Skin epidermis (tissue), 12 donors: ENCODE data around the gene FGF23.

ENCODE experiments used
- H3K27ac ChIP-seq, 21 experiments: fragments of 200-600 bp; sonication (generic) in 11 of 21; one replicate each; pipeline ENCODE4 v1.5.0; 2020; ENCODE audit warnings: mild to moderate bottlenecking in 3 of 21, inconsistent platforms in 2 of 21, moderate library complexity in 2 of 21
- H3K4me3 ChIP-seq, 7 experiments: fragments of 200-600 bp; sonication (generic) in 2 of 7; one replicate each; pipeline ENCODE4 v1.5.0; 2020; ENCODE audit warnings: inconsistent platforms in 2 of 7, mild to moderate bottlenecking in 2 of 7, moderate library complexity in 1 of 7

Gene FGF23

DNA sequence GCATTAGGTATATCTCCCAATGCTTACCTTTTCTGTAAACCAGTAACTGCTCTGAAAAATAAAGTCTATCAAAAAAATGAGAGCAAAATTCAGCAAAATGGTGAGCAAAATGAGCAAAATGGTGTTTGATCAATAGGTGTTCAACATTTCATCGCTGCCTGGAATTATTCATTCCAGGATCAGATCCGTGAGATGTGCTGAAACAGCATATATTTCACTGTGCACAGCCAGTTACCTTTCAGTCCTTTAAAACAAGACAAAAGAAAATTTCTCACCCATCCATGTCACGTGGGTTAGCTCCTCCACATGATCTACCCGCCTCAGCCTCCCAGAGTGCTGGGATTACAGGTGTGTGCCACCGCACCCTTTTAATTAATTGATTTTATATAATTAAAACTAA is 8.1 kb upstream of the FGF23 start:
- H3K27ac ChIP-seq, result no peak overlapping the region
- no peak overlapping the region for H3K4me3 ChIP-seq

DNA sequence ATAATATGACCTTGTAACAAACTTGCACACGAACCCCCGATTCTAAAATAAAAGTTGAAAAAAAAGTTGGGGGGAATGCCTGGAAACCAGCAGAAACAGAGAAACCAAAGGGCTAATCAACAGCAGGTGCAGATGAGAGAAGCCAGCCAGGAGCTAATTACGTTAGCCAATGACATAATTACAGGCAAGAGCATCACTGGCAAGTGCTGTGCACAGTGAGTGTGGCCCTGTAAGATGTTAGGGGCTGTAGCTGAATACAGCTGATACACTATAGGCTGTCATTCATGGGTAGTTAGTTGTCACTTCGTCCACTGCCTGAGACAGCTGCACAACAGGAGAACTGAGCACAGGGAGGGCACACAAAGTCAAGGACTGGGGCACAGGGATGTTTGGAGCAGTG is 7.3 kb upstream of the FGF23 start:
- Histone ChIP-seq H3K27ac (no peak overlapping the region), H3K4me3 (no peak overlapping the region)

DNA sequence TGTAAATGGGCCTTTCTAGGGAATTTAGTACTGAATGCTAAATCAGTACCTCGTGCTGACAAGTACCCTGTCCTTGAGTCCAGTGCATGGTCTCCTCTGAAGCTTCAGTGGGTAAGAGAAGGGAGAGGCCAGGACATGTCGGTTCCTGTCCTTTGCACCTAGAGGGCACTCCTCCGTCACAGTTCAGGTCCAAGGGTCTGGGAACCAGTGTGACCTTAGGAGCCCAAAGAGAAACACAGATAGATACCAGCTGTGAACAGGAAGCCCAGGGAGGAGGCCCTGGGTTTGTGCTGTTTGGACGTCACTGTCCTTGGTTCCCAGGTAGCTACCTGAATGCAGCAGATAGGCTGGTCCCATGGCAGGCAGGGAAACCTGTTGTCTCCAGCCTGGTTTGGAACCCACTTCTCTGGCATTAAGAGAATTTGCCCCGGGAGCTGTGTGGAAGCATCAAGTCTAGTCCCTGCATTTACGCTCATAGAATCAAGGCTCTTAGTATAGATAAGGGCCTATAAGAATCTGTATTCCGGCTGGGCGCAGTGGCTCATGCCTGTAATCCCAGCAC is 3.9 kb upstream of the FGF23 start:
- Histone ChIP-seq H3K27ac (no peak overlapping the region), H3K4me3 (no peak overlapping the region)

DNA sequence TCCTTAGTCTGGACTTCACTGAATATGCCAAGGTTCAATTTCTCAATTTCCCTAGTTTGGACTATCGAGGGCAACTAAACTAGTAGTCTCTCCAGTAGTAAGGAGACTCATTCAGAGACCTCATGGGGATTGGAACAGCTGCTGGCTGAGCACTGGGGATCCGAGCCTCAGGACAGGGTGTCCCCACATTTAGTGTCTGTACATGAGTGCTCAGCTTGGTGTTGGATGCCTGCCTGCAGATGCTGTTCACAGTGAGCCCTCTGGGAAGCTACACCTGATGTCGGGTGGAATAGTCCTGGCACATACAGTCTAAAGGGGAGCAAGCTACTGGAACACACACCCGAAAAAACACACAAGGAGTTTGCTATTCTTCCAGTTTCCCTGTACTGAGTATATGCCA is 820 bp upstream of the FGF23 start:
- H3K4me3 ChIP-seq, result no peak overlapping the region
- no peak overlapping the region for H3K27ac ChIP-seq

DNA sequence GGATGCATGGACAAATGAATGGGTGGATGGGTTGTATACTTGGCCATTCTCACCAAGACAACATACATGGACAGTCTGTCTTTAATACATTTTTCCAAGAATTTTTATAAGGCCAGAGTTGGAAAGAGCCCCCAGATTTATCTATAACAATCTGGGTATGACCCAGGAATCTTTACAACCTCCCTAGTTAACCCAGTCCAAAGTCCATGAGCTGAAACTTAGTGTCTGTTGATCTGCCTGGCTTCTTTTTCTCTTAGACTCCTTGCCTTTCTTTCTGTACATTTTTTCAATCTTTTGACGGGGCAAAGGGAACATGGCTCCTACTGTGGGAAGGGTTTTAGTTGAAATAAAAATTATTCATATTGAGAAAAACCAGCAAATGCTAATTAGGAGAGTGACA is 740 bp downstream of the FGF23 start:
- Histone ChIP-seq H3K4me3 (no peak overlapping the region), H3K27ac (no peak overlapping the region)

DNA sequence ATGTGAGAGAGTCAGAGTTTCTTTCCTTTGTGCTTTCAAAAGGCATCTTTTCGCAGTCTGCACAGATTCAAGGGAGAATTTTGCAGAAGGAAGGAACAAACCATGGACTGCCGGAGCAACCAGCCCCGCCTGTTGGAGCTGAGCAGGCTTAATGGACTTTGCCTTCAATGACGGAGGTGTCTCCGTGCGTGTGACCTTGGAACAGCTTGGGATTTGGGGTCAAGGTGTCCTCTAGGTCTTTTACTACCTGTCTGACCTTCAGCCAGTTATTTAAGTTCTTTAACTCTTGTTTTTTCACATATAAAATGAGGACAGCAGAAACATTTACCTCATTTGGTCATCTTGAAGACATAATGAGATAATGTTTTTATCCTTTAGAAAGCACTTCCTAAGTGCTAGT is 4.1 kb downstream of the FGF23 start:
- Histone ChIP-seq H3K4me3 (no peak overlapping the region), H3K27ac (no peak overlapping the region)

DNA sequence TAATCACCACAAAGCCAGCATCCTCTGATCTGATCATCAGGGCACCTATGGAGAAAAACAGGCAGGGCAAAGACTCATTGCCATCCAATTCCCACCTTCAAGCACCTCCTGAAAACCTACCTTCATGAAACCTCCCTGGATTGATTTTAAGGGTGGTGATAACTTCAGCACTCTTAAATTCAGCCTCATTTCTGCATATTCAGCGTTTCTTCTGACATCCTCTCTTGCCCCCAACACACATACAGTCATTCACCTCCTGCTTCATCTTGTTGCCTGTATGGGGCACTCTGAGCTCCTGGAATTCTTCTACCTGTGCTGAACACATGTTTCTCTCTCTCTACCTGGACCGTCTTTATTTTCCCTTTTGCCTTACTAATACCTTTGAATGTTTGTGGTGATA is 6.9 kb downstream of the FGF23 start:
- Histone ChIP-seq H3K4me3 (no peak overlapping the region), H3K27ac (no peak overlapping the region)

DNA sequence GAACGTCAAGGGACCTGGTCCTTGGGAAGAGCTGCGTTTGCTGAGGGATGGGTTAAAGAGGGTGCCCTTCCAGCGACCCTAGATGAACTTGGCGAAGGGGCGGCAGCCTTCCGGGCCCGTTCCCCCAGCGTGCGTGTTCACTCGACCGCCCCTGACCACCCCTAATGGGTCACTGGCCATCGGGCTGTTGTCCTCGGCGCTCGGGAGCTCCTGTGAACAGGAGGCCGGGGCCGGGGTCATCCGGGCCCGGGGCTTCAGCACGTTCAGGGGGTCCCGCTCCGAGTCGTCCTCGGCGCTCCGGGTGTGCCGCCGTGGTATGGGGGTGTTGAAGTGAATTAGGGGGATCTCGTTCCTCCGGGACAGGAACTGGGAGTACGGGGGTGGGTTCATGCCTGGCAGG is 9.2 kb downstream of the FGF23 start:
- H3K27ac ChIP-seq, result no peak overlapping the region
- H3K4me3 ChIP-seq, result no peak overlapping the region

DNA sequence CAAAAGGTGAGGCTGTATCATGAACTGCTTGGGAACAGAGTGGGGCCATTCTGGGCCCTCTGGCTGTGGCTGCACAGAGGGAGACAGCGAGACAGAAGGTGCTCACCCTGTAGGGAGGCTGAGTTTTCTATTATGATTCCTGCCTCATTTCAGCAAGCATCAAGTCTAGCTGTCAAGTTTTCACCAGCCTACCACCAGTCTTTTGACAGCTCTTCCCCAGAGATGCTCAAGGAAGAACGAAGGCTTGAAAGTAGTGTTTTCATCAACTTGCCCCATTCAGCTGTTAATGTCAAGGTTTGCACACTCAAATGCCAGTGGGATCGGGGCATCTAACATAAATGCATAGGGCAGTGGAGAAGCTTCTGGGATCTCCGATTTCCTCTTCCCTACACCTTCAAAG is 10.0 kb downstream of the FGF23 start:
- Histone ChIP-seq H3K4me3 (no peak overlapping the region), H3K27ac (no peak overlapping the region)

DNA sequence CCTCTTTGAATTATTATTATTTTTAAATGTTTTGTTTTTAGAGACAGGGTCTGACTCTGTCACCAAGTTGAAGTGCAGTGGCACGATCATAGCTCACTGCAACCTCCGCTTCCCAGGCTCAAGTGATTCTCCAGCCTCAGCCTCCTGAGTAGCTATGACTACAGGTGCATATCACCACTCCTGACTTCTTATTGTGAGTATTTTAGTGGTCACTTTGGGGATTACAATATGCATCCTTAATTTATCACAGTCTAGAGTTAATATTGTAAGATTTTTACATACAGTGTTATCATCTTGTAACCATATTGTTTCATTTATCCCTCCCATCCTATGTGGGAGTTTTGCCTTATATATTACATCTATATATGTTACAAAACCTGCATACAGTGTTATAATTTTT is 13.4 kb downstream of the FGF23 start:
- no peak overlapping the region for H3K27ac ChIP-seq
- H3K4me3 ChIP-seq, result no peak overlapping the region

DNA sequence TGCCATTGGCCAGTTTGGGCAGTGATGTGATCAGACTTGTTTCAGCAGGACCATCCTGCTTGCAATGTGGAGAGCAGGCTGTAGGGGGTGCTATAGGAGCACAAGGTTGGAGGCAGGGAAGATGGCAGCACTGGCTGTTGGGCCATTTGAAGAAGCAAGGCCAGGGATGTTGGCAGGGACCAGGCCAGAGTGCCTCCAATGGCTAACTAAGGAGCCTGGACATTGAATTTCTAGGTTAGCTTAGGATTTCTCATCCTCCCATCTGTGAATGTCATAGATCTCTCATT is 23.5 kb downstream of the FGF23 start:
- H3K27ac ChIP-seq, result no peak overlapping the region
- no peak overlapping the region for H3K4me3 ChIP-seq

DNA sequence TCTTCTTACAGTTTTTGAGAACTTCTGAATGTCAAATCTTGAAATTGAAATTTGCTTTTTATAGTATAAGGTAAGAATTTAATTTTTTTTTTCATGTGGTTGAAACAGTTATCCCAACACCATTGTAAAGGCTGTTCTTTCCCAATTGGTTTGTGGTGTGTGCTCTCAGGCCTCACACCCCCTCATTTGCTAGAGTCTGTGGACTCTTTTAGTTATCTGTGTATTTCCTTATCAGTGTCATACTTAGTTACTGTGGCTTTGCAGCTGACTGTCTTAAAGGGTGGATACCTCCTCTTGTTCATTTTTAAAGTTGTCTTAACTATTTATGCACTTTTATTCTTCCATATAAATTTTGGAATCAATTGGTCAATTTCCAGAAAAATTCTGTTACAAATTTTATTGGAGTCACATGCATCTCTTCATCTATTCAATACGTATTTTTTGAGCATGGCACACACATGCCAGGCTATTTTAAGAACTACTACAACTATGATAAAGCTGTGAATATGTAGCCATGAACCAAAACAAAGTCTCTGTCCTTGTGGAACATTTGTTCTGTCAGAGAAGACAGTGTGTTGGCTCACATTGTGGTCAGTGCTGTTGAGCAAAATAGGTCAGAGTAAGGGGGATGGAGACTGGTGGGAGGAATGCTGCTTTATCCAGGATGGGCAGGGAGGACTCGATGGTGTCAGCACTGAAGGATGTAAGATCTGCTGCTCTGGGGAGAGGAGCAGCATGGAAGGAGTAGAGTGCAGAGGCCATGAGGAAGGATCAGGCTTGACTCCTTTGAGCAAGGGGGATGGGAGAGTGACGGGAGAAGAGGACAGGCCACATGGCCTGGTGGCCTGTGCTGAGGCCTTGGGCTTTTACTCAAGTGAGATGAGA is 24.1 kb downstream of the FGF23 start:
- H3K27ac ChIP-seq, result no peak overlapping the region

DNA sequence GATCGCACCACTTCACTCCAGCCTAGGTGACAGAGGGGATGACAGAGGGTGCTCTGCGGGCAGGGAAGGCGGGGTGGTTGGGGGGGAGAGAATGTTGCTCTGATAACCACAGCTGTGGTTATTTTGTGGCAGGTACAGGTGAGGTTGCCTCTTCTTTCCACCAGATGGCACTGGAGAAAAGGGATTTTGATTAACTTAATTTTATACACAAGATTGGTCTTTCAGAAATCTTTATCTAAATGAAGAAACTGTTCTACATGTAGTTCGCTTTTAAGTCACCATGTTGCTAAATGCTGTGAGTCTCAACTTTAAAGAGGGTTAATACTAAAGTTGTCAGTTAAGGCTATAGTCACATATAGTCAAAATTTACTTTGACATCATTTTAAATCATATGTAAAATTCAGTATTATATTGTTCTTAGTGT is 25.7 kb downstream of the FGF23 start:
- no peak overlapping the region for H3K27ac ChIP-seq
- H3K4me3 ChIP-seq, result no peak overlapping the region

More for the DNA sequence above, 24.1 kb downstream of the FGF23 start:
- H3K4me3 ChIP-seq, result no peak overlapping the region

DNA sequence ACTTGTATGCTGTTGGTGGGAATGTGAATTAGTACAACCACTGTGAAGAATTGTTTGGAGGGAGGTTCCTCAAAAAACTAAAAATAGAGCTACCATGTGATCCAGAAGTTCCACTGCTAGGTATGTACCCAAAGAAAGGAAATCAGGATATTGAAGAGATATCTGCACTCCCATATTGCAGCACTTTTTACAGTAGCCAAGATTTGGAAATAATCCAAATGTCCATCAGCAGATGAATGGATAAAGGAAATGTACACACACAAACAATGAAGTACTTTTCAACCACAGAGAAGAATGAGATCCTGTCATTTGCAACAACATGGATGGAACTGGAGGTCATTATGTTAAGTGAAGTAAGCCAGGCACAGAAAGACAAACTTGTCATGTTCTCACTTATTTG is 32.6 kb downstream of the FGF23 start:
- no peak overlapping the region for H3K27ac ChIP-seq
- no peak overlapping the region for H3K4me3 ChIP-seq

DNA sequence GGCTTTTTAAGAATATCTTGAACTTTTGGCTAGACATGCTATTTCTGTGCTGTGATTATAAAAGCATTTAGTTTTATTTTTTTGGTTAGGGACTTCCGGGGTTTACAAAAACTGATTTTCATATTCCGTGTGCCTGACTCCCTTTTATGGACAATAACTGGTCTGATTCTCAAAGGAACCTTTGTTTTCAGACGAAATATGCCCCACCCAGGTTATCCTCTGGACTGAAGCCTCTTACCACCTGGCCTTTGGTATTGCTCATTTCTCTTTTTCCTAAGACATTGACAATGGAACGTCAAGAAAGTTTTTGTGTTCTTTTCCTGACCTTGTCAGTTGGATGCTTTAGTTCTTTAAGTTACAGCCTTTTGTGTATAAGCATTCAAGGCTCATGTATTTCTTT is 47.7 kb downstream of the FGF23 start:
- no peak overlapping the region for H3K4me3 ChIP-seq

DNA sequence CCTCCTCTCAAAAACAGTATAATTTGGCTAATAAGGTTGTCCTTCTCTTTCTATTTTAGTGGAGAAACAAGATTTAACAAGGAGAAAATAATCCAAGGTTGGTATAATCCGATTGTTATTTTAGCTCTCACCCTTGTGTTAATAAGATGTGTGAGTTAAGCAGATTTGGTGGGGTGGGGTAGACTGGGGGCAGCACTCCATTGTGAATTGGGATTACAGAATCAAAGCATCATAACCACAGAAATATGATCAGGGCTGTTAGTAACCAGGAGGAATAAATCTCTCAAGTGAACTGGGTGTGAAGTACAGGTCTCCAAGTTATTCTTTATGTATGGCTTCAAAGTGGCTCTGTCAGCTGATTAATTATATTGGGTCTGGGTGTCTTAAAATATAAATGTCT is 48.3 kb downstream of the FGF23 start:
- no peak overlapping the region for H3K4me3 ChIP-seq
- no peak overlapping the region for H3K27ac ChIP-seq

More for the DNA sequence above, 47.7 kb downstream of the FGF23 start:
- H3K27ac ChIP-seq, result no peak overlapping the region

DNA sequence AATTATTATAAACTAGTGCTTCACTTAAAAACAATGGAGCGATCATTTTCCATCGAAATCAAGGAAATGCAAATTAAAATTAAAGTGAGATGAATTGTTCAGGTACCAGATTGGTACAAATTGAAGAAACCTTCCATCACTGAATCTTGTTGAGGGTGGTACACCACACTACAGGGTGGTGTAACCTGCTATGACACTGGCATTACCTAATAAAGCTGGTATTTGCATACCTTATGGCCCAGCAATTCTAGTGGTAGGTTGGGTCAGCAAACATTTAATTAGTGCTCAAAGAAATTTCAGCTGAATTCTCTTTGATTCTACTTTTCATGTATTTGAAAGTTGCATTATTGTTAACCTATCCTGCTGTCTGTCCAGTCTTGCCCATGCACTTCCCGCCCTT is 49.3 kb downstream of the FGF23 start:
- H3K4me3 ChIP-seq, result no peak overlapping the region

DNA sequence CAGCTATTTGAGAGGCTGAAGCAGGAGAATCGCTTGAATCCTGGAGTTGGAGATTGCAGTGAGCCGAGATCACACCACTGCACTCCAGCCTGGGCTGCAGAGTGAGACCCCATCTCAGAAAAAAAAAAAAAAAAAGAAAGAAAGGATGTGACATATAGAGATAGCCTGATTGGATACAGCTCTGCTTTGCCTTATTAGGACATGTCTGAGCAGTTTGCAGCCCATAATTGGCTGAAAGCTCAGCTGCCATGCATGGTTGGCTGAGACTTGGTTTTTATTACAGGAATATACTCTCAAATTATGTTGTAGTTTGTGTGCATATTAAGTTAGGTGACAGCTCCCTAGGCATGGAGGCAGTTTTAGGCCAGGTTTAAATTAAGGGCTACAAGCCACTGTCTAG is 52.2 kb downstream of the FGF23 start:
- Histone ChIP-seq H3K27ac (no peak overlapping the region), H3K4me3 (no peak overlapping the region)

More for the DNA sequence above, 49.3 kb downstream of the FGF23 start:
- H3K27ac ChIP-seq, result no peak overlapping the region

DNA sequence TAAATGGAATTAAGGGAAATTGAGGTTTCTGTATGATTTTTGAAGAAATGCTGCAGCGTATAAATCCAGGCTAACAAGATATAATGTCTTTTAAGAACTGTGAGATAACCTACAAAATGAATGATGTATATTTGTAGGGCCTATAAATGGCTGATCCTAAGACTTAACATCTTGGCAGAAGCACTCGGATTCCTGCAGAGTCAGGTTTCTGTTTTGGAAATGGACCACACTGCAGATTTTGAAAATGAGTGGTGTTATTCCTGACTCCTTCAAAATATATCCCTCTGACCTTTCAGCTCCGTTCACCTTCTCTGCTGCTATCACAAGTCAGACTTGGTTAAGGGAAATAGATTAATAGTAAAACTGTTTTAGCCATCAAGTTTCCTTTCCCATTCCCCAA is 53.5 kb downstream of the FGF23 start:
- Histone ChIP-seq H3K27ac (no peak overlapping the region), H3K4me3 (no peak overlapping the region)

DNA sequence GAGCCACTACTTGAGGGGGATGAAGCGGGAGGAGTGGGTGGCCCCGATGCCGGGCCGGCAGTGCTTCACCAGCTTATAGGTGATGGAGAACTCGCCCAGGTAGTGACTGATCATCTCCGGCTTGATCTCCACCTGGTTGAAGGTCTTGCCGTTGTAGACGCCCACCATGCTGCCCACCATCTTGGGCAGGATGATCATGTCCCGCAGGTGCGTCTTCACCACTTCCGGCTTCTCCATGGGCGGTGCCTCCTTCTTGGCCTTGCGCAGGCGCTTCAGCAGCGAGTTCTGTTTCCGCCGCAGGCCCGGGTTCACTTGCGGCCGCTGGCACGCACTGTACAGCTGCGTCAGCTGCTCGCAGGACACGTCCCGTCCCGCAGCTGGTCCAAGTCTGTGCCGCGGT is 55.1 kb downstream of the FGF23 start:
- Histone ChIP-seq H3K27ac (no peak overlapping the region), H3K4me3 (no peak overlapping the region)

DNA sequence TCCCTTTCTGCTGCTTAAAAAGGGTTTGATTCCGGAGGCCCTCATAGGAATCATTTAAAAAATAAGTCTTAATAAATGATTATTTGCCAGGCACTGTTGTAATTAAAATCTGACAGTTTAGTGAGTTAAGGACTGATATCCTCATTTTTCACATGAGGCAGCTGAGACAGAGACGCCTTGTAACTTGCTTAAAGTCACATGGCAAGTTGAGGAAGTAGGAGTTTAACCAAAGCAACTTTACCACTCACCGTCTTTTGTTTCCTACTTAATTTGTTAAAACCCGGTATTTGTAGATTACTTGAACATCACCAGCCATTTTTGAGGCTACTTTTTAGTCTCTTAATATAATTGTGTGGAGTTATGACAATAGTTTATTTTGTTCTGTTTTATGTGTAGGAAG is 56.1 kb downstream of the FGF23 start:
- no peak overlapping the region for H3K4me3 ChIP-seq
- H3K27ac ChIP-seq, result peak overlapping the region in 1 of 21 experiments; percentile 18

DNA sequence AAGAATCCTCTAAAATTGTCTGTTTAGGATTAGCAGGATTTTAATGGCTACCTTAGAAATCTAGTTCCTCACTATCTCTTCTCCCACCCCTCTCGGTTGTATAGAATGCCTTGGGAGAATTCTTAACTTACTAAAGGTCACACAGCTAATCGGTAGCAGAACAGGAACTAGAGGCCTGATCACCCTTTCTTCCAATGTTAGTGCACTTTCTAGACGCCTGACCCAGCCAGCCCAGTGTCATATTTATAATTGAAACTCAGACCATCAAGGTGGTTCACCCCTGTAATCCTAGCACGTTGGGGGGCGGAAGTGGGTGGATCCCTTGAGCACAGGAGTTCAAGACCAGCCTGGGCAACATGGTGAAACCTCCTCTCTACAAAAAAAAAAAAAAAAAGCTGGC is 56.8 kb downstream of the FGF23 start:
- Histone ChIP-seq H3K4me3 (peak overlapping the region in 1 of 7 experiments; percentile 76), H3K27ac (peak overlapping the region in 1 of 21 experiments; percentile 91)
